AG20443 (cell line): Measurements from ENCODE around the gene MPP3.

Source experiments
- DNase-seq: peaks from one replicate; pipeline ENCODE4 v3.0.0; 2012; ENCODE audit warnings: low spot score, mixed read lengths

The MPP3 gene

GRCh38 chr17:43772877-43773648, 59.9 kb downstream of the MPP3 start:
- no peak for DNase-seq

- DNase-seq: no peak
Measured at GRCh38 chr17:43771463-43771862, 61.5 kb downstream of the MPP3 start.

- DNase-seq: no peak
Measured at GRCh38 chr17:43770957-43771356, 62.0 kb downstream of the MPP3 start.

- DNase-seq: no peak
Measured at GRCh38 chr17:43769859-43770258, 63.1 kb downstream of the MPP3 start.

GRCh38 chr17:43769426-43769825, 63.5 kb downstream of the MPP3 start:
- no peak for DNase-seq

GRCh38 chr17:43768943-43769342, 64.0 kb downstream of the MPP3 start:
- no peak for DNase-seq

- no peak for DNase-seq
Measured at GRCh38 chr17:43768382-43768781, 64.6 kb downstream of the MPP3 start.

GRCh38 chr17:43767713-43768059, 65.3 kb downstream of the MPP3 start:
- no peak for DNase-seq

- no peak for DNase-seq
Measured at GRCh38 chr17:43767053-43767712, 65.8 kb downstream of the MPP3 start.

- peak; percentile 64 for DNase-seq
Measured at GRCh38 chr17:43766413-43767052, 66.4 kb downstream of the MPP3 start.

- peak; percentile 94 for DNase-seq
Measured at GRCh38 chr17:43760254-43760852, 72.6 kb downstream of the MPP3 start.

GRCh38 chr17:43759836-43760235, 73.1 kb downstream of the MPP3 start:
- no peak for DNase-seq

GRCh38 chr17:43758497-43759174, 74.3 kb downstream of the MPP3 start, which contains the start of gene SOST:
SOST (minus strand) TSS chr17:43758791; CDS start chr17:43758741, 50 bp downstream.
- DNase-seq: no peak

- no peak for DNase-seq
Measured at GRCh38 chr17:43758086-43758485, 74.9 kb downstream of the MPP3 start.

- DNase-seq: no peak
Measured at GRCh38 chr17:43757171-43757660, 75.7 kb downstream of the MPP3 start.

GRCh38 chr17:43756201-43756600, 76.7 kb downstream of the MPP3 start:
- DNase-seq: no peak

- DNase-seq: peak; percentile 57
Measured at GRCh38 chr17:43755389-43755875, 77.5 kb downstream of the MPP3 start.

- no peak for DNase-seq
Measured at GRCh38 chr17:43754947-43755346, 78.0 kb downstream of the MPP3 start.

- DNase-seq: peak; percentile 32
Measured at GRCh38 chr17:43753493-43754129, 79.3 kb downstream of the MPP3 start.
